ENCODE data around the gene DPP7.
"Not testable (repeated sequence)": the region's sequence is repeated elsewhere in the genome, so short reads cannot be mapped to it uniquely, and the experiment has no call there.

The DPP7 gene

GRCh38 chr9:137147793-137148160, 33.2 kb upstream of the DPP7 start:
- no peak for DNase-seq (ENCODE audit: low read depth)

GRCh38 chr9:137147091-137147792, 32.7 kb upstream of the DPP7 start:
- DNase-seq (ENCODE audit: low read depth) = no peak

- no peak for DNase-seq (ENCODE audit: low read depth)
Observed at GRCh38 chr9:137146527-137146918, 32.0 kb upstream of the DPP7 start.

GRCh38 chr9:137145731-137146526, 31.4 kb upstream of the DPP7 start:
- no peak for DNase-seq (ENCODE audit: low read depth)

GRCh38 chr9:137143459-137143858, 28.9 kb upstream of the DPP7 start:
- no peak for DNase-seq (ENCODE audit: low read depth)

- DNase-seq (ENCODE audit: low read depth) = no peak
Observed at GRCh38 chr9:137141976-137142936, 27.7 kb upstream of the DPP7 start.

GRCh38 chr9:137141050-137141810, 26.7 kb upstream of the DPP7 start:
- no peak for DNase-seq (ENCODE audit: low read depth)

GRCh38 chr9:137140151-137141012, 25.8 kb upstream of the DPP7 start:
- no peak for DNase-seq (ENCODE audit: low read depth)

GRCh38 chr9:137139468-137140150, 25.1 kb upstream of the DPP7 start:
- no peak for DNase-seq (ENCODE audit: low read depth)

GRCh38 chr9:137138722-137139467, 24.4 kb upstream of the DPP7 start, which contains the start of gene GRIN1:
TSS of gene GRIN1 (plus strand) at chr9:137139154. CDS start at chr9:137139487, 333 bp downstream.
- no peak for DNase-seq (ENCODE audit: low read depth)

GRCh38 chr9:137138058-137138721, 23.7 kb upstream of the DPP7 start:
- no peak for DNase-seq (ENCODE audit: low read depth)

- no peak for DNase-seq (ENCODE audit: low read depth)
Observed at GRCh38 chr9:137136881-137137607, 22.5 kb upstream of the DPP7 start.

- no peak for DNase-seq (ENCODE audit: low read depth)
Observed at GRCh38 chr9:137136261-137136880, 21.8 kb upstream of the DPP7 start.

- not testable (repeated sequence) for DNase-seq (ENCODE audit: low read depth)
Observed at GRCh38 chr9:137135154-137135553, 20.6 kb upstream of the DPP7 start.

GRCh38 chr9:137134191-137134590, 19.7 kb upstream of the DPP7 start:
- no peak for DNase-seq (ENCODE audit: low read depth)

GRCh38 chr9:137130176-137130755, 15.7 kb upstream of the DPP7 start:
- no peak for DNase-seq (ENCODE audit: low read depth)

Measured in T follicular helper cell (primary cell).